Heart left ventricle (tissue), 16 donors: ENCODE measurements around the gene UBQLN3. TPM values are rescaled to one million over a fixed set of nuclear protein-coding genes. Genes with fewer than 3 reads are reported as not detected.

ENCODE experiments used
- ATAC-seq, 4 donors: fragments of 200-7000 bp; cut with Tn5 transposase; one replicate each; pipeline ENCODE4 v1.9.1; 2020 to 2022; ENCODE audit warnings: moderate library complexity in 4 of 4, mild to moderate bottlenecking in 3 of 4, moderate number of reproducible peaks in 1 of 4
- DNase-seq, 5 donors: peaks; one replicate each; pipeline ENCODE4 v3.0.0-alpha.2; 2020
- H3K27ac ChIP-seq, 12 donors: fragments of 200-600 bp; sonication (generic) in 4 of 12; one replicate each; pipeline versions ENCODE4 v1.5.0 to v1.8.0; 2016 to 2022; ENCODE audit warnings: mild to moderate bottlenecking in 2 of 12
- H3K27me3 ChIP-seq, 9 donors: fragments of 200-600 bp; sonication (generic) in 2 of 9; one replicate each; pipeline versions ENCODE4 v1.5.1 to v1.8.0; 2016 to 2022; ENCODE audit warnings: mild to moderate bottlenecking in 3 of 9
- H3K36me3 ChIP-seq, 9 donors: fragments of 200-600 bp; sonication (generic) in 2 of 9; one replicate each; pipeline versions ENCODE4 v1.5.0 to v1.8.0; 2018 to 2022; ENCODE audit warnings: mild to moderate bottlenecking in 2 of 9
- H3K4me1 ChIP-seq, 12 donors: fragments of 200-600 bp; sonication (generic) in 4 of 12; one replicate each; pipeline versions ENCODE4 v1.5.0 to v1.8.0; 2016 to 2022; ENCODE audit warnings: mild to moderate bottlenecking in 3 of 12
- H3K4me3 ChIP-seq, 12 donors: fragments of 200-600 bp; sonication (generic) in 4 of 12; one replicate each; pipeline versions ENCODE4 v1.5.0 to v1.8.0; 2017 to 2022; ENCODE audit warnings: mild to moderate bottlenecking in 9 of 12, moderate library complexity in 4 of 12
- H3K9me3 ChIP-seq, 12 donors: fragments of 200-600 bp; sonication (generic) in 4 of 12; one replicate each; pipeline versions ENCODE4 v1.5.0 to v1.8.0; 2016 to 2022; ENCODE audit warnings: mild to moderate bottlenecking in 1 of 12
- CTCF ChIP-seq, 12 donors: fragments of 200-600 bp; sonication (generic) in 4 of 12; IDR thresholded peaks; one replicate each; pipeline versions ENCODE4 v1.5.0 to v1.8.0; 2018 to 2022; ENCODE audit warnings: antibody characterized with exemption in 12 of 12, mild to moderate bottlenecking in 5 of 12
- POLR2A ChIP-seq, 2 donors: fragments of 450-650 bp; IDR thresholded peaks; one replicate each; pipeline ENCODE4 v1.6.1; 2017; ENCODE audit warnings: antibody characterized with exemption in 2 of 2, mild to moderate bottlenecking in 2 of 2, moderate library complexity in 2 of 2
- WGBS, 4 donors: extraction: QIAGEN DNeasy Blood & Tissue Kit in 2 of 4; methylation state at CpG; one replicate each; pipeline versions ENCODE4 v1.1.5 to v1.1.7; 2013 to 2018; 5-methylcytosine and 5-hydroxymethylcytosine counted together
- intact Hi-C, 10 donors: fragments of 100-400 bp; cut with DNase I; formaldehyde crosslinking; loops; one replicate each; pipeline versions ENCODE4 v1.11.1 to v1.14.2; 2022
- polyA plus RNA-seq, 2 donors: library from polyadenylated mRNA; stranded (reverse); fragments of 200-250 nt; gene quantifications; one replicate each; pipeline ENCODE4 v1.2.3, GENCODE V29; 2013
- total RNA-seq, 9 donors: library from RNA; depleted of rRNA in 2 of 9; stranded (reverse); fragments of >200 nt in 2 of 9; fragmentation: NEBNext Ultra II Directional in 3 of 9; extraction: Animal tissue kit (Norgen Biotek cat#: 25700) in 3 of 9; gene quantifications; one replicate each; pipeline versions ENCODE4 v1.1.0 to v1.2.4, GENCODE V29; 2016 to 2023
- donor health status: ischemic (EF 13 %, LVEDD 7.1; RV severe dilation, severe dysfunction).
- donor health status: healthy with polysubstance abuse.
- donor health status: DM: no; HTN: yes; CAD: no.
- donor health status: DM: no; HTN: no; CAD: no.
- donor health status: ischemic (EF 25% LVEDD 6.9; RV normal size, moderate dysfunction).
- donor health status: ischemic (EF 25% LVEDD 5.7; RV mildly dilated, moderate dysfunction).
- donor health status: healthy.
- donor health status: DM: yes; HTN: yes; CAD: no.
- donor health status: ischemic (EF 35%, LVEDD 5.7; RV mildly dilated, moderate dysfunction).
- donor health status: nonischemic (EF 11% LVEDD 7.7; RV severe dilation, severe dysfunction).
- donor health status: DM: yes; HTN: yes; CAD: no.
- donor health status: PGD.
- donor health status: ischemic (EF 29% LVEDD 5.4; RV normal size, mild dysfunction).
- donor health status: nonischemic (EF 23%, LVEDD 6.1; RV moderate dilation, normal function).

UBQLN3 gene
- total and polyA plus RNA-seq, 11 donors = 0.16 TPM; not detected in 10

GRCh38 chr11:5488385-5488784 lies 21.4 kb downstream of the UBQLN3 start, which contains the start of gene OR52D1:
OR52D1 (plus strand) TSS chr11:5488685; CDS start chr11:5488707, 22 bp downstream.
- Histone ChIP-seq H3K4me3 (no peak within 1 kb of the TSS), H3K9me3 (no peaks in the 10 kb centered on the region), H3K4me1 (no peaks in the 10 kb centered on the region), H3K27ac (no peak within 1 kb of the TSS), H3K36me3 (no peaks in the 10 kb centered on the region), H3K27me3 (no peaks in the 10 kb centered on the region)
- ATAC-seq = no peak
- no peak for DNase-seq
- no peak for TF ChIP-seq CTCF (IDR thresholded peaks at IDR 0.05)
- no peak for TF ChIP-seq POLR2A (IDR thresholded peaks at IDR 0.05)
- intact Hi-C loops = no loop called here

DNA sequence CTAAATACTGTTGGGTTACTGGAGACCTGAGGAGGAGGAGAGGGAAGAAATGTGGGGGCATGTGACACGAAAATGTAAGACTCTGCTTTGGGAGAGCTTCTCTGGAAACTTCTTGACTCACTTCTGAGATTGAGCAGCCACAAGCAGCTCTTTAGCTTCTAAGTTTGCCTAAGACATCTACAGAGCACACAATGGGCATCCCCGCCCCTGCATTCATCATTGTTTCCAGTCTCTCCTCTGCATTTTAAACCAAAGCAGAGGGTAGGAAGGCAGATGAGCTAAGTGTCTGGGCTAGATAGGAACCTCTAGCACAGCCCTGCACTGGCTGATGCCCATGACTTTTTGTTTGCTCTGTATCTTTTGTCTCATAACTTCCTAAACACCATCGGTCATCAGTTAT lies 23.3 kb downstream of the UBQLN3 start:
- 65 to 74% (median 69%) methylated on average over 3 of the region's 3 CpGs for WGBS, 4 donors
- no peaks in the 10 kb centered on the region for H3K4me1 ChIP-seq
- ATAC-seq (no peak), DNase-seq (no peak)
- H3K27ac ChIP-seq = no peak overlapping the region
- TF ChIP-seq CTCF (IDR thresholded peaks at IDR 0.05) (no peak), POLR2A (IDR thresholded peaks at IDR 0.05) (no peak)
- H3K4me3 ChIP-seq = no peak overlapping the region
- intact Hi-C loops = no loop called here
- no peaks in the 10 kb centered on the region for H3K27me3 ChIP-seq
- no peaks in the 10 kb centered on the region for H3K9me3 ChIP-seq
- H3K36me3 ChIP-seq = no peaks in the 10 kb centered on the region

DNA sequence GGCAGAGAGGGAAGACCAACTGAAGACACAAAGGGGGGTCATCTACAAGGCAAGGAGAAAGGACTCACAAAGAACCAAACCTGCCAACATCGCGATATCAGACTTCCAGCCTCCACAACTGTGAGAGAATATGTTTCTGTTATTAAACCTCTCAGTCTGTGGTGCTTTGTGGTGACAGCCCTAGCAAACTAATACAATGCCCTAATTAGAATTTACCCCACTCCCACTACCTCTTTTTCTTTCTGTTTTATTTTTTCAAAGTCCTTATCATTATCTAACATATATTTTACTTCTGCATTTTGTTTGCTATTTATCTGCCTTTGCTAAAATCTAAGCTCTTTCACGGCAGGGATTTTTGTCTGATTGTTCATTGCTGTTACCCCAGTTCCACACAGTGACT lies 23.8 kb downstream of the UBQLN3 start:
- no peaks in the 10 kb centered on the region for H3K4me1 ChIP-seq
- intact Hi-C loops = no loop called here
- H3K9me3 ChIP-seq = no peaks in the 10 kb centered on the region
- no peak overlapping the region for H3K4me3 ChIP-seq
- no peaks in the 10 kb centered on the region for H3K27me3 ChIP-seq
- WGBS, 4 donors = 84 to 93% (median 89%) methylated on average over 3 of the region's 3 CpGs
- TF ChIP-seq CTCF (IDR thresholded peaks at IDR 0.05) = no peak
- no peak overlapping the region for H3K27ac ChIP-seq
- H3K36me3 ChIP-seq = no peaks in the 10 kb centered on the region
- no peak for ATAC-seq
- no peak for DNase-seq

DNA sequence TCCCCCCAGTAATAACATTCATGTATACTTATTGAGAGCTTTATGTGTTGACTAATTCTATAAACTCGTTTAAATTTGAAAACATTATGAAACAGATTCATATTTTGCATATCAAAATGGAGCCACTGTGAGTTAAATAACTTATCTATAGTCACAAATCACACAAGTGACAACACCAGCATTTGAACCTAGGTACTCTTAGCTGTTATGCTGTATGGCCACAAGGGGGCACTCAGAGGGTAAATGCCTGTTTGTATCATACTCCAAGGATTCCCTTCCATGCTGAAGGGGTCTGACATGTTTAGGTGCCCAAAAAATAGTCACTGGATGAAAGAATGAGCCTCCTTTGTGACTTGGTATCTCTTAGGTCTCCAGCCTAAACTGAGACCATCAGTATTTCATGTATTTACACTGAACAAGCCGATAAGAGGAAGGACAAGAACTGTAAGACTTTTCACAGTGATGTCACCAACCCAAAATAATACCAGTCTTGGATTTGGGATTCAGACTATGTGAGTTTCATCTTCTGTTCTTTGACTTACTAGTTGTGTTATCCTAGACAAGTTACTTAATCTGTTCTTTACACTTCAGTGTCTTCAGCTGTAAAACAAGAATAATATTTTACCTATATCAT lies 33.5 kb downstream of the UBQLN3 start:
- H3K27me3 ChIP-seq = peaks cover 0 to 6% (median 0%) of the 10 kb centered on the region in 9 donors
- ATAC-seq (peak in 1 of 4 donors; percentile 66), DNase-seq (peak in 3 of 5 donors; percentile 29 to 39 (median 37))
- H3K4me3 ChIP-seq = no peak overlapping the region
- no peaks in the 10 kb centered on the region for H3K9me3 ChIP-seq
- intact Hi-C loops = loop anchor here in 9 of 10 donors (1.0 to 10.0 kb wide), 5 partner anchors 76 to 332 kb away; partner anchors contain the start of gene OR52N2 (in 8 of the 9)
- TF ChIP-seq CTCF (IDR thresholded peaks at IDR 0.05) (peak; percentile 68 to 89 (median 80)), POLR2A (IDR thresholded peaks at IDR 0.05) (no peak)
- WGBS, 4 donors = 29 to 38% (median 35%) methylated on average over 2 of the region's 2 CpGs
- H3K36me3 ChIP-seq = no peaks in the 10 kb centered on the region
- no peak overlapping the region for H3K27ac ChIP-seq
- no peaks in the 10 kb centered on the region for H3K4me1 ChIP-seq
